H9 (cell line): ENCODE measurements around the gene ALKBH7. TPM values are rescaled to one million over a fixed set of nuclear protein-coding genes. Genes with fewer than 3 reads are reported as not detected.

Experiments
- DNase-seq: peaks from one replicate; pipeline ENCODE4 v3.0.0-alpha.2; 2017
- H2AFZ ChIP-seq: one replicate; pipeline ENCODE4 v1.6.1; 2013; ENCODE audit warnings: mild to moderate bottlenecking, low read length, control low read depth, moderate library complexity
- H2AK5ac ChIP-seq: 2 replicates; pipeline ENCODE4 v1.6.1; 2013; ENCODE audit warnings: low read length, control low read depth, mixed read lengths; ENCODE audit not compliant: insufficient read length
- H2BK120ac ChIP-seq: one replicate; pipeline ENCODE4 v1.6.1; 2013; ENCODE audit warnings: low read depth, mild to moderate bottlenecking, low read length, control low read depth, inconsistent platforms; ENCODE audit not compliant: poor library complexity, severe bottlenecking
- H2BK12ac ChIP-seq: 2 replicates; pipeline ENCODE4 v1.6.1; 2013; ENCODE audit warnings: low read length, control low read depth, mixed read lengths, low read depth; ENCODE audit not compliant: insufficient read length
- H2BK15ac ChIP-seq: 2 replicates; pipeline ENCODE4 v1.6.1; 2013; ENCODE audit warnings: low read depth, low read length, control low read depth
- H2BK20ac ChIP-seq: one replicate; pipeline ENCODE4 v1.6.1; 2013; ENCODE audit warnings: low read depth, mild to moderate bottlenecking, low read length, control low read depth, inconsistent platforms; ENCODE audit not compliant: poor library complexity, severe bottlenecking
- H2BK5ac ChIP-seq: 2 replicates; pipeline ENCODE4 v1.6.1; 2013; ENCODE audit warnings: low read length, control low read depth, mixed read lengths; ENCODE audit not compliant: insufficient read length
- H3K14ac ChIP-seq: 2 replicates; pipeline ENCODE4 v1.6.1; 2013; ENCODE audit warnings: low read length, control low read depth; ENCODE audit not compliant: insufficient read depth
- H3K18ac ChIP-seq: 2 replicates; pipeline ENCODE4 v1.6.1; 2013; ENCODE audit warnings: low read depth, mild to moderate bottlenecking, mixed read lengths, low read length, control low read depth; ENCODE audit not compliant: insufficient read length
- H3K23ac ChIP-seq: 2 replicates; pipeline ENCODE4 v1.6.1; 2013; ENCODE audit warnings: low read length, control low read depth, mixed read lengths, low read depth; ENCODE audit not compliant: insufficient read length
- H3K23me2 ChIP-seq: 2 replicates; pipeline ENCODE4 v1.6.1; 2013; ENCODE audit warnings: low read depth, mild to moderate bottlenecking, mixed read lengths, low read length, control low read depth; ENCODE audit not compliant: insufficient read length, poor library complexity, severe bottlenecking
- H3K27ac ChIP-seq: 2 replicates; pipeline ENCODE4 v1.5.1; 2013; ENCODE audit warnings: low read length, control low read depth, mixed read lengths, low read depth; ENCODE audit not compliant: insufficient read length
- H3K27me3 ChIP-seq: 2 replicates; pipeline ENCODE4 v1.6.1; 2013; ENCODE audit warnings: low read length, control low read depth, inconsistent platforms; ENCODE audit not compliant: insufficient read depth
- H3K4ac ChIP-seq: 2 replicates; pipeline ENCODE4 v1.6.1; 2013; ENCODE audit warnings: low read depth, mild to moderate bottlenecking, control low read depth, inconsistent platforms, low read length, moderate library complexity
- H3K4me1 ChIP-seq: 2 replicates; pipeline ENCODE4 v1.6.1; 2013; ENCODE audit warnings: low read length, control low read depth, inconsistent platforms; ENCODE audit not compliant: insufficient read depth
- H3K4me2 ChIP-seq: 2 replicates; pipeline ENCODE4 v1.6.1; 2013; ENCODE audit warnings: low read length, control low read depth, mixed read lengths; ENCODE audit not compliant: insufficient read length, insufficient read depth
- H3K56ac ChIP-seq: 2 replicates; pipeline ENCODE4 v1.6.1; 2013; ENCODE audit warnings: low read depth, mild to moderate bottlenecking, mixed read lengths, low read length, control low read depth; ENCODE audit not compliant: insufficient read length
- H3K79me1 ChIP-seq: 2 replicates; pipeline ENCODE4 v1.6.1; 2013; ENCODE audit warnings: low read depth, mild to moderate bottlenecking, moderate library complexity, low read length, control low read depth, inconsistent platforms; ENCODE audit not compliant: insufficient read depth, poor library complexity, severe bottlenecking
- H3K79me2 ChIP-seq: 2 replicates; pipeline ENCODE4 v1.6.1; 2013; ENCODE audit warnings: low read length, control low read depth, inconsistent platforms; ENCODE audit not compliant: insufficient read depth
- H3K9ac ChIP-seq: 2 replicates; pipeline ENCODE4 v1.6.1; 2013; ENCODE audit warnings: low read length, control low read depth, mixed read lengths; ENCODE audit not compliant: insufficient read length; ENCODE audit errors: extremely low read depth
- H3K9me3 ChIP-seq: one replicate; pipeline ENCODE4 v1.6.1; 2013; ENCODE audit warnings: low read depth, low read length, inconsistent platforms; ENCODE audit not compliant: control insufficient read depth
- H3T11ph ChIP-seq: one replicate; pipeline ENCODE4 v1.6.1; 2013; ENCODE audit warnings: mild to moderate bottlenecking, low read length, control low read depth, inconsistent platforms
- H4K20me1 ChIP-seq: one replicate; pipeline ENCODE4 v1.6.1; 2013; ENCODE audit not compliant: control insufficient read depth, insufficient read length, insufficient read depth
- H4K5ac ChIP-seq: 2 replicates; pipeline ENCODE4 v1.6.1; 2013; ENCODE audit warnings: low read depth, mild to moderate bottlenecking, mixed read lengths, low read length, control low read depth; ENCODE audit not compliant: insufficient read length
- H4K8ac ChIP-seq: replicated peaks from 2 replicates; pipeline ENCODE4 v1.6.1; 2013; ENCODE audit warnings: low read length, control low read depth, mixed read lengths, low read depth; ENCODE audit not compliant: insufficient read length
- H4K91ac ChIP-seq: 2 replicates; pipeline ENCODE4 v1.6.1; 2013; ENCODE audit warnings: low read depth, mild to moderate bottlenecking, moderate library complexity, mixed read lengths, low read length, control low read depth; ENCODE audit not compliant: insufficient read length
- H3K27ac Mint-ChIP-seq, 3 experiments: 2 replicates in 2 of 3; 3 replicates in 1 of 3; pipeline ENCODE4 v1.8.0; 2020 to 2021; ENCODE audit warnings: mixed read lengths in 3 of 3, mild to moderate bottlenecking in 1 of 3, moderate library complexity in 1 of 3
- H3K27me3 Mint-ChIP-seq: 2 replicates; pipeline ENCODE4 v1.8.0; 2021; ENCODE audit warnings: low read depth, mild to moderate bottlenecking, moderate library complexity, mixed read lengths
- H3K36me3 Mint-ChIP-seq, 3 experiments: 2 replicates in 2 of 3; 3 replicates in 1 of 3; pipeline ENCODE4 v1.8.0; 2020 to 2021; ENCODE audit warnings: low read depth in 3 of 3, mixed read lengths in 3 of 3; ENCODE audit not compliant: insufficient read depth in 1 of 3
- H3K4me1 Mint-ChIP-seq, 2 experiments: 2 replicates each; pipeline ENCODE4 v1.8.0; 2020; ENCODE audit warnings: mixed read lengths in 2 of 2
- H3K4me3 Mint-ChIP-seq, 2 experiments: 2 replicates in 1 of 2; 3 replicates in 1 of 2; pipeline ENCODE4 v1.8.0; 2020 to 2021; ENCODE audit warnings: mild to moderate bottlenecking in 2 of 2, mixed read lengths in 2 of 2, moderate library complexity in 1 of 2
- H3K9me3 Mint-ChIP-seq, 2 experiments: 2 replicates in 1 of 2; 3 replicates in 1 of 2; pipeline ENCODE4 v1.8.0; 2020; ENCODE audit warnings: mild to moderate bottlenecking in 2 of 2, mixed read lengths in 2 of 2, moderate library complexity in 1 of 2
- CTCF ChIP-seq: fragments of 200-600 bp; sonication (generic); conservative IDR thresholded peaks from 3 replicates; pipeline ENCODE4 v1.8.0; 2021; ENCODE audit warnings: antibody characterized with exemption, mild to moderate bottlenecking
- WGBS: extraction: QIAGEN DNeasy Blood & Tissue Kit; methylation state at CpG from one replicate; pipeline ENCODE4 v1.1.7; 2013; ENCODE audit warnings: missing lambda C conversion rate, low lambda C conversion rate, mixed read lengths; ENCODE audit not compliant: insufficient read length; ENCODE audit errors: extremely low coverage; 5-methylcytosine and 5-hydroxymethylcytosine counted together
- total RNA-seq: library from RNA; stranded (reverse); gene quantifications from 2 replicates; pipeline ENCODE4 v1.2.1, GENCODE V29; 2021

The ALKBH7 gene
- total RNA-seq, 1 experiment from 2014 or later: 85.7 TPM

- Histone ChIP-seq H2BK5ac (no peak overlapping the region), H3K9me3 (no peaks in the 10 kb centered on the region), H3K23ac (no peak overlapping the region), H3K14ac (no peak overlapping the region), H3K79me2 (no peaks in the 10 kb centered on the region), H2AFZ (no peak overlapping the region), H3K4me2 (no peak overlapping the region), H2BK12ac (no peak overlapping the region), H4K5ac (no peak overlapping the region), H3K56ac (no peak overlapping the region), H2BK15ac (no peak overlapping the region), H4K20me1 (no peaks in the 10 kb centered on the region), H3K4ac (no peak overlapping the region), H3K9ac (no peak overlapping the region), H3K27ac (no peak overlapping the region), H4K91ac (no peak overlapping the region), H2BK120ac (no peak overlapping the region), H3K18ac (no peak overlapping the region), H2BK20ac (no peak overlapping the region), H3K27me3 (no peaks in the 10 kb centered on the region), H2AK5ac (no peak overlapping the region), H4K8ac (no peak overlapping the region), H3K79me1 (peaks cover 3% of the 10 kb centered on the region), H3K23me2 (no peaks in the 10 kb centered on the region), H3K4me1 (no peaks in the 10 kb centered on the region), H3T11ph (no peak overlapping the region)
- DNase-seq: peak; percentile 74
- 0 out of 3 replicates have a peak, but pooled peaks have one; percentile 23 for TF ChIP-seq CTCF
- H3K27me3 Mint-ChIP-seq: no peaks in the 10 kb centered on the region
- H3K27ac Mint-ChIP-seq: peak overlapping the region in 2 of 3 experiments; percentile 90 to 95; a peak in 4 of 7 replicates
- no peaks in the 10 kb centered on the region; a peak in 1 of 5 replicates for H3K9me3 Mint-ChIP-seq
- no CpG with 5 or more reads among the region's 42 CpGs for WGBS
- H3K4me1 Mint-ChIP-seq: peaks cover 3 to 21% of the 10 kb centered on the region in 2 experiments
- H3K36me3 Mint-ChIP-seq: peaks cover 25 to 58% (median 58%) of the 10 kb centered on the region in 3 experiments; a peak in 6 of 7 replicates
- no peak overlapping the region for H3K4me3 Mint-ChIP-seq
These were observed 41.4 kb downstream of the ALKBH7 start for GRCh38 chr19:6413721-6414643.
